ENCODE results near the gene LBHD2.
A peak's percentile ranks its signal among the peaks of the same experiment; 100 is the strongest.

DNA sequence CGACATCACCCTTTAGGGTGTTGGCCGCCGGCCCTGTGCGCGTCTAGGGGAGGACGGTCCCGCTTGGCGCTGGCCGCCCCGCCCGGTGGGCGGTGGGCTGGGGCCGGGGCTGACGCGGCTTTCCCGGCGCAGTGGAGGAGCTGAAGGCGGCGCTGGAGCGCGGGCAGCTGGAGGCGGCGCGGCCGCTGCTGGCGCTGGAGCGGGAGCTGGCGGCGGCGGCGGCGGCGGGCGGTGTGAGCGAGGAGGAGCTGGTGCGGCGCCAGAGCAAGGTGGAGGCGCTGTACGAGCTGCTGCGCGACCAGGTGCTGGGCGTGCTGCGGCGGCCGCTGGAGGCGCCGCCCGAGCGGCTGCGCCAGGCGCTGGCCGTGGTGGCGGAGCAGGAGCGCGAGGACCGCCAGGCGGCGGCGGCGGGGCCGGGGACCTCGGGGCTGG, 42.9 kb downstream of the LBHD2 start:
- no peak for TF ChIP-seq ZNF335 (CRISPR knock-in tag; IDR thresholded peaks at IDR 0.05)
- TF ChIP-seq, protein P1, sequence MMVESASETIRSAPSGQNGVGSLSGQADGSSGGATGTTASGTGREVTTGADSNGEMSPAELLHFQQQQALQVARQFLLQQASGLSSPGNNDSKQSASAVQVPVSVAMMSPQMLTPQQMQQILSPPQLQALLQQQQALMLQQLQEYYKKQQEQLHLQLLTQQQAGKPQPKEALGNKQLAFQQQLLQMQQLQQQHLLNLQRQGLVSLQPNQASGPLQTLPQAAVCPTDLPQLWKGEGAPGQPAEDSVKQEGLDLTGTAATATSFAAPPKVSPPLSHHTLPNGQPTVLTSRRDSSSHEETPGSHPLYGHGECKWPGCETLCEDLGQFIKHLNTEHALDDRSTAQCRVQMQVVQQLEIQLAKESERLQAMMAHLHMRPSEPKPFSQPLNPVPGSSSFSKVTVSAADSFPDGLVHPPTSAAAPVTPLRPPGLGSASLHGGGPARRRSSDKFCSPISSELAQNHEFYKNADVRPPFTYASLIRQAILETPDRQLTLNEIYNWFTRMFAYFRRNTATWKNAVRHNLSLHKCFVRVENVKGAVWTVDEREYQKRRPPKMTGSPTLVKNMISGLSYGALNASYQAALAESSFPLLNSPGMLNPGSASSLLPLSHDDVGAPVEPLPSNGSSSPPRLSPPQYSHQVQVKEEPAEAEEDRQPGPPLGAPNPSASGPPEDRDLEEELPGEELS (CRISPR knock-in tag; IDR thresholded peaks at IDR 0.05) = no peak
- TF ChIP-seq, protein P2, sequence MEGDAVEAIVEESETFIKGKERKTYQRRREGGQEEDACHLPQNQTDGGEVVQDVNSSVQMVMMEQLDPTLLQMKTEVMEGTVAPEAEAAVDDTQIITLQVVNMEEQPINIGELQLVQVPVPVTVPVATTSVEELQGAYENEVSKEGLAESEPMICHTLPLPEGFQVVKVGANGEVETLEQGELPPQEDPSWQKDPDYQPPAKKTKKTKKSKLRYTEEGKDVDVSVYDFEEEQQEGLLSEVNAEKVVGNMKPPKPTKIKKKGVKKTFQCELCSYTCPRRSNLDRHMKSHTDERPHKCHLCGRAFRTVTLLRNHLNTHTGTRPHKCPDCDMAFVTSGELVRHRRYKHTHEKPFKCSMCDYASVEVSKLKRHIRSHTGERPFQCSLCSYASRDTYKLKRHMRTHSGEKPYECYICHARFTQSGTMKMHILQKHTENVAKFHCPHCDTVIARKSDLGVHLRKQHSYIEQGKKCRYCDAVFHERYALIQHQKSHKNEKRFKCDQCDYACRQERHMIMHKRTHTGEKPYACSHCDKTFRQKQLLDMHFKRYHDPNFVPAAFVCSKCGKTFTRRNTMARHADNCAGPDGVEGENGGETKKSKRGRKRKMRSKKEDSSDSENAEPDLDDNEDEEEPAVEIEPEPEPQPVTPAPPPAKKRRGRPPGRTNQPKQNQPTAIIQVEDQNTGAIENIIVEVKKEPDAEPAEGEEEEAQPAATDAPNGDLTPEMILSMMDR (CRISPR knock-in tag; IDR thresholded peaks at IDR 0.05) = peak; percentile 60
- no peak for TF ChIP-seq POLR2AphosphoS5 (IDR thresholded peaks at IDR 0.05; ENCODE audit: low read depth, low read length)
- TF ChIP-seq POLR2A (IDR thresholded peaks at IDR 0.05; ENCODE audit: insufficient read depth in 1 of 2, low read depth in 2 of 2, low read length in 2 of 2) = no peak
